Right lobe of liver (tissue), 6 donors: Measurements from ENCODE around the gene CPSF3. TPM values are rescaled to one million over a fixed set of nuclear protein-coding genes. Genes with fewer than 3 reads are reported as not detected.
A peak's percentile ranks its signal among the peaks of the same experiment; 100 is the strongest.

ENCODE experiments used
- ATAC-seq, 4 donors: fragments of 200-7000 bp; cut with Tn5 transposase; one replicate each; pipeline ENCODE4 v1.9.1; 2020; ENCODE audit warnings: mild to moderate bottlenecking in 4 of 4, moderate library complexity in 4 of 4
- DNase-seq, 3 donors: peaks; one replicate each; pipeline ENCODE4 v3.0.0-alpha.2; 2020
- H3K27ac ChIP-seq, 3 donors: fragments of 200-600 bp; one replicate each; pipeline ENCODE4 v1.8.0; 2022
- H3K27me3 ChIP-seq, 2 donors: fragments of 200-600 bp; one replicate each; pipeline ENCODE4 v1.8.0; 2022
- H3K36me3 ChIP-seq, 4 donors: fragments of 200-600 bp; sonication (generic) in 1 of 4; one replicate each; pipeline versions ENCODE4 v1.5.1 to v1.8.0; 2017 to 2022; ENCODE audit warnings: control low read depth in 1 of 4
- H3K4me1 ChIP-seq, 4 donors: fragments of 200-600 bp; sonication (generic) in 1 of 4; one replicate each; pipeline versions ENCODE4 v1.5.1 to v1.8.0; 2017 to 2022; ENCODE audit warnings: control low read depth in 1 of 4
- H3K4me3 ChIP-seq, 3 donors: fragments of 200-600 bp; one replicate each; pipeline ENCODE4 v1.8.0; 2022
- H3K9me3 ChIP-seq, 4 donors: fragments of 200-600 bp; sonication (generic) in 1 of 4; one replicate each; pipeline versions ENCODE4 v1.5.1 to v1.8.0; 2017 to 2022; ENCODE audit warnings: control low read depth in 1 of 4
- CTCF ChIP-seq, 4 donors: fragments of 200-600 bp in 3 of 4; fragments of 450-650 bp in 1 of 4; IDR thresholded peaks; one replicate each; pipeline versions ENCODE4 v1.5.1 to v1.8.0; 2016 to 2022; ENCODE audit warnings: antibody characterized with exemption in 4 of 4, mild to moderate bottlenecking in 2 of 4
- POLR2A ChIP-seq: fragments of 450-650 bp; IDR thresholded peaks from one replicate; pipeline ENCODE4 v1.6.1; 2017; ENCODE audit warnings: antibody characterized with exemption, mild to moderate bottlenecking
- WGBS: methylation state at CpG from one replicate; pipeline ENCODE4 v1.1.6; 2018; ENCODE audit warnings: low coverage, low lambda C conversion rate; ENCODE audit not compliant: insufficient coverage; ENCODE audit errors: missing lambda C conversion rate; 5-methylcytosine and 5-hydroxymethylcytosine counted together
- intact Hi-C, 2 donors: fragments of 100-400 bp; cut with DNase I; formaldehyde crosslinking; loops; one replicate each; pipeline versions ENCODE4 v1.11.2 to v1.14.1; 2022
- total RNA-seq, 6 experiments: library from RNA; depleted of rRNA in 2 of 6; stranded (reverse); fragments of >200 nt in 2 of 6; fragmentation: NEBNext Ultra II Directional in 3 of 6; extraction: Animal tissue kit (Norgen Biotek cat#: 25700) in 3 of 6; gene quantifications; one replicate each; pipeline versions ENCODE4 v1.1.0 to v1.2.4, GENCODE V29; 2016 to 2023
- donor health status: DM: no; HTN: yes; CAD: no.
- donor health status: DM: no; HTN: no; CAD: no.
- donor health status: DM: no; HTN: no; CAD: no.
- donor health status: DM: no; HTN: yes; CAD: no.
- donor health status: DM: no; HTN: yes; CAD: no.

Gene CPSF3
- total RNA-seq, 6 experiments from 2014 or later: 10.6 to 21.2 (median 11.7) TPM

GRCh38 chr2:9478526-9478925 is 55.1 kb downstream of the CPSF3 start:
- Histone ChIP-seq H3K4me3 (no peak overlapping the region), H3K36me3 (peaks cover 3 to 47% (median 21%) of the 10 kb centered on the region in 4 donors), H3K27me3 (no peaks in the 10 kb centered on the region), H3K27ac (no peak overlapping the region), H3K4me1 (peaks cover 0 to 9% (median 6%) of the 10 kb centered on the region in 4 donors), H3K9me3 (no peaks in the 10 kb centered on the region)
- ATAC-seq: no peak
- no peak for DNase-seq
- intact Hi-C loops: no loop called here
- WGBS: 84% methylated on average over 3 of the region's 3 CpGs
- TF ChIP-seq POLR2A (no peak), CTCF (IDR thresholded peaks at IDR 0.05) (no peak)

- no peak overlapping the region for H3K27ac ChIP-seq
- H3K4me1 ChIP-seq: peaks cover 0 to 9% (median 4%) of the 10 kb centered on the region in 4 donors
- DNase-seq (peak in 1 of 3 donors; percentile 14), ATAC-seq (no peak)
- no peak overlapping the region for H3K4me3 ChIP-seq
- H3K27me3 ChIP-seq: no peaks in the 10 kb centered on the region
- H3K9me3 ChIP-seq: no peaks in the 10 kb centered on the region
- TF ChIP-seq CTCF (IDR thresholded peaks at IDR 0.05) (no peak), POLR2A (no peak)
- intact Hi-C loops: no loop called here
- H3K36me3 ChIP-seq: peaks cover 8 to 63% (median 32%) of the 10 kb centered on the region in 4 donors
- WGBS: 97% methylated on average over 4 of the region's 4 CpGs
These were observed 56.7 kb downstream of the CPSF3 start for GRCh38 chr2:9480157-9480556.

- Histone ChIP-seq H3K4me3 (no peak overlapping the region), H3K27me3 (no peaks in the 10 kb centered on the region), H3K36me3 (peaks cover 8 to 91% (median 42%) of the 10 kb centered on the region in 4 donors), H3K4me1 (no peaks in the 10 kb centered on the region), H3K9me3 (no peaks in the 10 kb centered on the region), H3K27ac (no peak overlapping the region)
- no peak for DNase-seq
- intact Hi-C loops: no loop called here
- ATAC-seq: no peak
- TF ChIP-seq CTCF (IDR thresholded peaks at IDR 0.05) (no peak), POLR2A (no peak)
These were observed 59.7 kb downstream of the CPSF3 start for GRCh38 chr2:9483107-9483506.

- DNase-seq: no peak
- WGBS: 64% methylated on average over 2 of the region's 5 CpGs
- peaks cover 8 to 93% (median 48%) of the 10 kb centered on the region in 4 donors for H3K36me3 ChIP-seq
- intact Hi-C loops: no loop called here
- TF ChIP-seq POLR2A: no peak
- no peak for TF ChIP-seq CTCF (IDR thresholded peaks at IDR 0.05)
- no peak overlapping the region for H3K4me3 ChIP-seq
- no peak for ATAC-seq
- no peaks in the 10 kb centered on the region for H3K4me1 ChIP-seq
- no peaks in the 10 kb centered on the region for H3K27me3 ChIP-seq
- H3K27ac ChIP-seq: no peak overlapping the region
- H3K9me3 ChIP-seq: no peaks in the 10 kb centered on the region
These were observed 61.1 kb downstream of the CPSF3 start for GRCh38 chr2:9484533-9484932.
